Bronchial epithelial cell (primary cell): Measurements from ENCODE around the gene SMTN. TPM values are rescaled to one million over a fixed set of nuclear protein-coding genes. Genes with fewer than 3 reads are reported as not detected.
"Not testable (repeated sequence)": the region's sequence is repeated elsewhere in the genome, so short reads cannot be mapped to it uniquely, and the experiment has no call there.

Experiments used
- DNase-seq: peaks from one replicate; pipeline ENCODE4 v3.0.0-alpha.2; 2010; ENCODE audit warnings: low read depth
- FAIRE-seq: peaks from 2 replicates; lab custom pipeline; 2011; peaks lifted over from hg19 to GRCh38; lab: Jason Lieb, UNC
- H3K27me3 ChIP-seq: 2 replicates; pipeline ENCODE4 v1.5.1; 2011; ENCODE audit warnings: low read length; ENCODE audit not compliant: control insufficient read depth, insufficient read depth
- H3K36me3 ChIP-seq: 2 replicates; pipeline ENCODE4 v1.5.1; 2011; ENCODE audit warnings: low read length; ENCODE audit not compliant: control insufficient read depth, insufficient read depth
- H3K4me3 ChIP-seq: 2 replicates; pipeline ENCODE4 v1.5.1; 2011; ENCODE audit warnings: mild to moderate bottlenecking, low read depth, low read length, control low read depth
- total RNA-seq: library from RNA; depleted of rRNA; stranded (reverse); fragments of >200 nt; gene quantifications from 2 replicates; pipeline ENCODE4 v1.2.1, GENCODE V29; 2014
- TF ChIP-seq, protein P1 (sequence below): IDR thresholded peaks from 2 replicates; pipeline ENCODE4 v1.5.1; 2011; ENCODE audit warnings: mild to moderate bottlenecking, moderate library complexity, low read length, control low read depth, inconsistent platforms; ENCODE audit not compliant: insufficient read depth, severe bottlenecking

SMTN gene
- total RNA-seq, 1 donor from 2014 or later, result 38.7 TPM

DNA sequence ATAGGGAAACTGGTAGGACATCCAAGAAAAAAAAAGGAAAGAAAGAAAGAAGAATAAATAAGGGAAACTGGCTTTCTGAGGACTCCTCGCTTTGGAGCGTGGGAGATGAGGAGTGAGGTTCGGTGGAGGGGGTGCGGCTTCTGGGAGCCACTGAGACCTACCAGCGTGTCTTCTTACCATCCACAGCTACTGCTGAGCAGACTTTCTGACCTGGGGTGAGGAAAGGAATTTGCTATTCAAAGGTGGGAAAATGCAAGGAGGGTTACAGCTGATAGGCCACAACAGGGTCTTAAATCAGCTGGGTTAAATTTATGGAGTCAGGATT is 26.7 kb downstream of the SMTN start:
- FAIRE-seq, result no peak
- H3K27me3 ChIP-seq, result no peaks in the 10 kb centered on the region

DNA sequence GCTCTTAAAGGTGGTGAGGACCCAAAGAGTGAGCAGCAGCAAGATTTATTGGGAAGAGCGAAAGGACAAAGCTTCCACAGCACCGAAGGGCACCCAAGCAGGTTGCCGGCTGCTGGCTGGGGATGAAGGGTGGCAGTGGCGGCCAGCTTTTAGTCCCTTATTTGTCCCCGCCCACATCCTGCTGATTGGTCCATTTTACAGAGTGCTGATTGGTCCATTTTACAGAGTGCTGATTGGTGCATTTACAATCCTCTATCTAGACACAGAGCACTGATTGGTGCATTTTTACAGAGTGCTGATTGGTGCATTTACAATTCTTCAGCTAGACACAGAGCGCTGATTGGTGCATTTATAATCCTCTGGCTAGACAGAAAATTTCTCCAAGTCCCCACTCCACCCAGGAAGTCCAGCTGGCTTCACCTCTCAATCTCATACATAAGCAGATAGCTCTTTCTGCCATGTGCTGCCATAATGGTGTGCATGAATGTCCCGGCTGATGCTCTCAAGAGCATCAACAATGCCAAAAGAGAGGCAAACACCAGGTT is 31.5 kb downstream of the SMTN start:
- not testable (repeated sequence) for H3K4me3 ChIP-seq, H3K36me3 ChIP-seq, FAIRE-seq, DNase-seq, H3K27me3 ChIP-seq

More for the DNA sequence above, 26.7 kb downstream of the SMTN start:
- peak overlapping the region; percentile 17 for H3K4me3 ChIP-seq
- H3K36me3 ChIP-seq, result no peaks in the 10 kb centered on the region
- no peak for DNase-seq
- TF ChIP-seq, protein P1, sequence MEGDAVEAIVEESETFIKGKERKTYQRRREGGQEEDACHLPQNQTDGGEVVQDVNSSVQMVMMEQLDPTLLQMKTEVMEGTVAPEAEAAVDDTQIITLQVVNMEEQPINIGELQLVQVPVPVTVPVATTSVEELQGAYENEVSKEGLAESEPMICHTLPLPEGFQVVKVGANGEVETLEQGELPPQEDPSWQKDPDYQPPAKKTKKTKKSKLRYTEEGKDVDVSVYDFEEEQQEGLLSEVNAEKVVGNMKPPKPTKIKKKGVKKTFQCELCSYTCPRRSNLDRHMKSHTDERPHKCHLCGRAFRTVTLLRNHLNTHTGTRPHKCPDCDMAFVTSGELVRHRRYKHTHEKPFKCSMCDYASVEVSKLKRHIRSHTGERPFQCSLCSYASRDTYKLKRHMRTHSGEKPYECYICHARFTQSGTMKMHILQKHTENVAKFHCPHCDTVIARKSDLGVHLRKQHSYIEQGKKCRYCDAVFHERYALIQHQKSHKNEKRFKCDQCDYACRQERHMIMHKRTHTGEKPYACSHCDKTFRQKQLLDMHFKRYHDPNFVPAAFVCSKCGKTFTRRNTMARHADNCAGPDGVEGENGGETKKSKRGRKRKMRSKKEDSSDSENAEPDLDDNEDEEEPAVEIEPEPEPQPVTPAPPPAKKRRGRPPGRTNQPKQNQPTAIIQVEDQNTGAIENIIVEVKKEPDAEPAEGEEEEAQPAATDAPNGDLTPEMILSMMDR, result no peak

DNA sequence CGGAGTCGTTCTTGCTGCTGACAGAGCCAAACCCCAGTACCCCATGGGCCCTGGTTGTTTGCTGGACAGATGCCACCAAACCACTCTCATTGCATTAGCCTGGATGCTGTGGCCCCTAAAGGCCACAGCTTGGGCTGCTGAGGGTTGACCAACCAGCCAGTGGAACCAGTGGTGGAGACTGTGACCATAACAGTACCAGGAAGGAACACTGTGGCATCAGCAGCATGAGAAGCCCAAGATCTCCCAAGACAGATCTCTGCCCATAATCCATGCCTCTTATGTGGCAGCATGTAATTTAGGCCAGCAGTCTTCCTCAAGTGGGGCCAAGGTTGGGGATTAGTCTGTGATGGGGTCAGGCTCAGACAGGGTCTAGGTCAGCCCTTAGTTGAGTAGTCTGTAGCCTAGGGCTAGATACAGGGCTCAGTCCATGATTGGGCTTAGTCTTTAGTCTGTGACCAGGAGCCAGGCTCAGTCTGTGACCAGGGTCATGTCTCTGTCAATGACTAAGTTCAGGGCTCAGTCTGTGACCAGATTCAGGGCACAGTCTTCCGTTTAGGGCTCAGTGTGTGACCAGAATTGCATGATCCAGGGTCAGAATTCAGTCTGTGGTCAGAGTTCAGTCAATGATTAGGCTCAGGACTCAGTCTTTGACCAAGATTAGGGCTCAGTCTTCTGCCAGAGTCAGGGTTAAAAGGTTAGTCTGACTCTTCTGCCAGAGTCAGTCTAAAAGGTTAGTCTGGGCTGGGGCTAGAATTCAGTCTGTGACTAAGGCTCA is 37.1 kb downstream of the SMTN start:
- Histone ChIP-seq H3K27me3 (peaks cover 4% of the 10 kb centered on the region), H3K36me3 (no peaks in the 10 kb centered on the region), H3K4me3 (no peak overlapping the region)
- DNase-seq (no peak), FAIRE-seq (peak; percentile 72)
- TF ChIP-seq, protein P1, result no peak

DNA sequence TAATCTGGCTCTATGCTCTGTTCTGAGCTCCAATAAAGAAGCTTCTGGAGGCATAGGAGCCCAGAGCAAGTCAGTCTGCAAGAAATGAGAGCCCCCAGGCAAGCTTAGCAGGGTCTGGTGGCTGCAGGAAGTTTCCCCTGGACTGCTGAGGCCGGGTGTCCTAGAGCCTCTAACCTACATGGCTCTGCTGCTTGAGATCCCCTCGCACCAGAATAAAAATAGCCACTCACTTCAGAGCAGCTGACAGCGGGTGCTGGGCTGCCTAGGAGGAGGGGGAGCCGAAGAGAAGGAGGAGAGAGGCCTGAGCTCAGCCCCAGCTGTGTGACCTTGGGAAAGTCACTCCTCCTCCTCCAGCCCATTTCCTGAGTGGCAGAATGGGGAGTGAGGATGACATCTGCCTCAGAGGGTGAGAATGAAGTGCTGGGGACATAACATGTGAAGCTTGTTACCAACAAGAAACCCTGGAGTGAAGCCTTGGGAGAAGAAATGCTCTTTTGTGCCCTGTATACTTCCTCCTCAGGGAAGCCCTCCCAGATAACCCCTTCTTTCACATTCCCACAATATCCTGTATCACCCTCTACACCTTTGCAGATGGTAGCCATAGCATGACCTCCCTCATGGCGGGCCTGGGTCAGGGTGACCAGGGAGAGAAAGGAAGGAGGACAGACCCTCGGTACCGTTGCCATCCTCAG is 38.1 kb downstream of the SMTN start:
- DNase-seq (no peak), FAIRE-seq (peak; percentile 82)
- Histone ChIP-seq H3K4me3 (no peak overlapping the region), H3K36me3 (no peaks in the 10 kb centered on the region), H3K27me3 (peaks cover 10% of the 10 kb centered on the region)
- TF ChIP-seq, protein P1, result no peak

DNA sequence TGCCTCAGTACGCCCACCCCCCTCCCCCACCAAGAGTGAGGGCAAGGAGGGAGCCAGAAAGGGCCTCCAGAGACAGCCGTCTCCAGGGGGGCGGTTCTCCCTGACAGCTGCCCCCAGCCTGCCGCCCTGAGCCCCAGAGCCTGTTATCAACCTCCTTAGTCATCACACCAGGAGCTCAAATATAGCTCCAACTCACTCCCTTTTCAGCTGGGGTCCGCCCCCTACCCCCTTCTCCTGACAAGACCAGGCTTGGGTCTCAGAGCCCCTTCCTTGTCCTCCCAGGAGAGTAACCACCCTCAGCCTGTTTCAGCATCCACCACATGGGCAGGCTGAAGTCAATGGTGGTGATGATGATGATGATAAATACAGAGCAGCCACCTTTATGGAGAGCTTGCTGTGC is 39.1 kb downstream of the SMTN start:
- DNase-seq (no peak), FAIRE-seq (no peak)
- no peaks in the 10 kb centered on the region for H3K36me3 ChIP-seq
- TF ChIP-seq, protein P1, result no peak
- peaks cover 13% of the 10 kb centered on the region for H3K27me3 ChIP-seq
- H3K4me3 ChIP-seq, result no peak overlapping the region

DNA sequence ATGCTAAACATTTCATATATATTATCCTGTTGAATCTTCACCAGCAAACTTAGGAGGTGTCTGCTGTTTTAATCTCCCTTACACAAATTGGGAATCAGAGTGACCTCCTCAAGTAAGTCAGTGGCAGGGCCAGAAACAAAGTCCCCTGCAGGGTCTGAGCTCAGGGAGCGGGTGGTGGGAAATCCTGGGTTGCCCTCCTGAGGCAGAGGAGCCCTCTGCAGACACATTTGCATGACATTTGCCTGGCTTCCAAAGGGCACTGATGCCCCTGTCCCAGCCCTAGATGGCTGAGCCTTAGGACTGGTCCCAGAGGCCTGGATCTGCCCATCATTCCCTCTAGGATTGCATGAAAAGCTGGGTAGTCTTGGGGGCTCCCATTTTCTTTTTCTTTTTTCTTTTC is 39.5 kb downstream of the SMTN start:
- DNase-seq (no peak), FAIRE-seq (no peak)
- Histone ChIP-seq H3K36me3 (no peaks in the 10 kb centered on the region), H3K27me3 (peaks cover 13% of the 10 kb centered on the region), H3K4me3 (no peak overlapping the region)
- TF ChIP-seq, protein P1, result no peak
